ENCODE data around the gene IQCN.

The IQCN gene

DNA sequence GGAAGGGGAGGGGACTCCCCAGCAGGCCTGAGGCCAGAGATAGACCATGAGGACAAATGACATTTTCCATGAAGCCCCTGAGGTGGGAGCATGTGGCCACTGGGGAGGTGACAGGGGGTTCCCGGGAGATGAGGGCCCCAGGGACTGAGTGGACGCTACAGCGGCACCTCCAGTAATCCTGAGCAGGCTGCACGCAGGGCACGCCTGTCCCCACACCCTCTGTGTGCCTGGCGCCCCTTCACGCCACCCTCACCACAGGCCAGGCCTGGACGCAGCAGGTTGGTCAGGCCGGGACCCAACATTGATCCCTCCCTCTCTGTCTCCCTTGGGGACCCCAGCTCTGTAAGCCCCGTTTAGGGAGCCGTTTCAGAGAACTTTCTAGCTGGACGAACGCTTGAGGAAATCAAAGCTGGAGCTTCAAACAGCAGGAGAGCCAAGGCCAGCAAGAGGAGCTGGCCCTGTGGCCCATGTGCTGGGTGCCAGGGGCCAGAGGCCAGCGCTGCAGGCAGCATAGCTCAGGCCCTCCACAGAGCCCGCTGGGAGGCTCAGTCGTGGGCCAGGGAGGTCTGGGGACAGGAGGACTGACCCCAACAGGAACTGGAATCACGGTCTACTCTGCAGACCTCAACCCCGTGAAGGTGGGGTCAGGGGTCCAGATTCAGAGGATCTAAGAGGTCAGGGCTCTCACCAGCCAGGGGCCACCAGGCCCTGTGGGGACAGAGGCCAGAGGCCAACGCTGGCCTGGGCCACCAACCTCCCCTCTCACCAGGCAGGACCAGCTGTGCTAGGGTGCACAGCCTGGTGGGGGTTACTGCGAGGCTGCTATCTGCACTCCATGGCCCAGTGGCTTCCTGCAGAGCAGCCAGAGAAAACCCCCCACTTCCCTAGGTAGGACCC, 34.0 kb upstream of the IQCN start:
- no peak for DNase-seq (ENCODE audit: low spot score)
- Histone ChIP-seq H4K91ac (ENCODE audit: low read depth, low read length, poor library complexity) (no peak overlapping the region), H3K4me2 (ENCODE audit: insufficient read depth, low read length, poor library complexity, severe bottlenecking) (no peak overlapping the region), H3K9me3 (replicated peaks in 1 of 2; ENCODE audit: control insufficient read depth in 2 of 2, insufficient read depth in 1 of 2, low read depth in 1 of 2, low read length in 2 of 2) (no peaks in the 10 kb centered on the region), H3K18ac (ENCODE audit: low read length) (no peak overlapping the region), H3K4me1 (ENCODE audit: control insufficient read depth in 2 of 2, insufficient read depth in 1 of 2, low read depth in 1 of 2, low read length in 2 of 2) (peaks cover 10 to 17% of the 10 kb centered on the region in 2 donors), H2AK5ac (ENCODE audit: low read depth, low read length) (no peak overlapping the region), H3K27me3 (ENCODE audit: control insufficient read depth in 3 of 3, insufficient read depth in 3 of 3, low read depth in 1 of 3, low read length in 3 of 3) (no peaks in the 10 kb centered on the region), H3K27ac (replicated peaks; ENCODE audit: low read length) (no peak overlapping the region), H3K14ac (ENCODE audit: low read length) (peak overlapping the region; percentile 27), H3K23ac (ENCODE audit: low read depth, low read length, poor library complexity) (no peak overlapping the region), H2BK5ac (ENCODE audit: low read length) (no peak overlapping the region), H2BK12ac (ENCODE audit: low read length) (no peak overlapping the region), H3K4ac (ENCODE audit: low read length) (no peak overlapping the region), H2BK15ac (ENCODE audit: low read length) (no peak overlapping the region), H2BK120ac (ENCODE audit: low read depth, low read length) (no peak overlapping the region), H3K79me1 (ENCODE audit: low read depth, low read length) (peaks cover 16% of the 10 kb centered on the region), H3K9ac (ENCODE audit: low read depth, low read length, poor library complexity) (peak overlapping the region; percentile 54), H3K4me3 (ENCODE audit: low read length in 2 of 2) (no peak overlapping the region), H4K8ac (ENCODE audit: low read depth, low read length) (no peak overlapping the region), H3K36me3 (replicated peaks in 1 of 2; ENCODE audit: control insufficient read depth in 2 of 2, insufficient read depth in 2 of 2, low read length in 2 of 2) (peaks cover 57 to 75% of the 10 kb centered on the region in 2 donors), H2AFZ (ENCODE audit: low read length) (no peak overlapping the region)
- no CpG with 5 or more reads among the region's 20 CpGs for WGBS, 2 donors (ENCODE audit: extremely low coverage in 2 of 2, insufficient read length in 2 of 2, insufficient replicate concordance in 1 of 2)

GRCh38 chr19:18307271-18307681, 33.0 kb upstream of the IQCN start:
- Histone ChIP-seq H2BK12ac (ENCODE audit: low read length) (no peak overlapping the region), H3K4me3 (ENCODE audit: low read length in 2 of 2) (no peak overlapping the region), H3K36me3 (replicated peaks in 1 of 2; ENCODE audit: control insufficient read depth in 2 of 2, insufficient read depth in 2 of 2, low read length in 2 of 2) (peaks cover 53 to 65% of the 10 kb centered on the region in 2 donors), H3K14ac (ENCODE audit: low read length) (no peak overlapping the region), H2AK5ac (ENCODE audit: low read depth, low read length) (no peak overlapping the region), H3K4me1 (ENCODE audit: control insufficient read depth in 2 of 2, insufficient read depth in 1 of 2, low read depth in 1 of 2, low read length in 2 of 2) (peaks cover 10 to 17% of the 10 kb centered on the region in 2 donors), H2BK120ac (ENCODE audit: low read depth, low read length) (no peak overlapping the region), H3K9me3 (replicated peaks in 1 of 2; ENCODE audit: control insufficient read depth in 2 of 2, insufficient read depth in 1 of 2, low read depth in 1 of 2, low read length in 2 of 2) (no peaks in the 10 kb centered on the region), H2BK5ac (ENCODE audit: low read length) (no peak overlapping the region), H4K8ac (ENCODE audit: low read depth, low read length) (no peak overlapping the region), H2BK15ac (ENCODE audit: low read length) (no peak overlapping the region), H4K91ac (ENCODE audit: low read depth, low read length, poor library complexity) (no peak overlapping the region), H3K79me1 (ENCODE audit: low read depth, low read length) (peaks cover 13% of the 10 kb centered on the region), H3K27me3 (ENCODE audit: control insufficient read depth in 3 of 3, insufficient read depth in 3 of 3, low read depth in 1 of 3, low read length in 3 of 3) (no peaks in the 10 kb centered on the region), H3K27ac (replicated peaks; ENCODE audit: low read length) (no peak overlapping the region), H3K23ac (ENCODE audit: low read depth, low read length, poor library complexity) (peak overlapping the region; percentile 65), H3K4ac (ENCODE audit: low read length) (no peak overlapping the region), H3K4me2 (ENCODE audit: insufficient read depth, low read length, poor library complexity, severe bottlenecking) (no peak overlapping the region), H2AFZ (ENCODE audit: low read length) (no peak overlapping the region), H3K9ac (ENCODE audit: low read depth, low read length, poor library complexity) (no peak overlapping the region), H3K18ac (ENCODE audit: low read length) (no peak overlapping the region)
- no CpG with 5 or more reads among the region's 19 CpGs for WGBS, 2 donors (ENCODE audit: extremely low coverage in 2 of 2, insufficient read length in 2 of 2, insufficient replicate concordance in 1 of 2)
- no peak for DNase-seq (ENCODE audit: low spot score)

DNA sequence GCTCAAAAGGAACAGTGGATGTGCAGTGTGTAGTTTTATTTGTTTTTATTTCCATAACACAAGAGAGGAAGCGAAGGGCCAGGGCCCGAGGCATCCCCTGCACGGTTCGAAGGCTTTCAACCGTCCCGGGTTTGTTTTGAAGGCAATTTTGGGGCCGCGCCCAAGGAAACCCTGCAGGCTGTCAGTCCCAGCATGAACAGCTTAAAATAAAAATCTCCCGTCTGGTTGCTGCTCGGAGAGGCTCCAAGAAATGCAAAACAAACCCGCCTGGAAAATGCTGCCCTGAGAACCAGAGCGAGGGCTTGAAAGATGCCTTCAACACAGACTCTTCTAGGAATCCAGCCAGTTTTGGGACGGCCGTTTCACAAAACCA, 32.6 kb upstream of the IQCN start:
- no peak overlapping the region for H2BK5ac ChIP-seq (ENCODE audit: low read length)

GRCh38 chr19:18306209-18306887, 32.1 kb upstream of the IQCN start:
- H2BK12ac ChIP-seq (ENCODE audit: low read length), result no peak overlapping the region
- no peak overlapping the region for H4K91ac ChIP-seq (ENCODE audit: low read depth, low read length, poor library complexity)
- peak overlapping the region; percentile 62 for H2BK5ac ChIP-seq (ENCODE audit: low read length)
- H3K4me3 ChIP-seq (ENCODE audit: low read length in 2 of 2), result no peak overlapping the region
- no peak overlapping the region for H4K8ac ChIP-seq (ENCODE audit: low read depth, low read length)
- no peak overlapping the region for H3K9ac ChIP-seq (ENCODE audit: low read depth, low read length, poor library complexity)
- H2AK5ac ChIP-seq (ENCODE audit: low read depth, low read length), result no peak overlapping the region
- H3K27ac ChIP-seq (replicated peaks; ENCODE audit: low read length), result no peak overlapping the region
- H2BK15ac ChIP-seq (ENCODE audit: low read length), result no peak overlapping the region
- no peak overlapping the region for H3K4me2 ChIP-seq (ENCODE audit: insufficient read depth, low read length, poor library complexity, severe bottlenecking)
- H3K4me1 ChIP-seq (ENCODE audit: control insufficient read depth in 2 of 2, insufficient read depth in 1 of 2, low read depth in 1 of 2, low read length in 2 of 2), result peaks cover 10 to 17% of the 10 kb centered on the region in 2 donors
- H3K18ac ChIP-seq (ENCODE audit: low read length), result no peak overlapping the region
- no peak overlapping the region for H3K14ac ChIP-seq (ENCODE audit: low read length)
- DNase-seq (ENCODE audit: low spot score), result no peak
- no CpG with 5 or more reads among the region's 26 CpGs for WGBS, 2 donors (ENCODE audit: extremely low coverage in 2 of 2, insufficient read length in 2 of 2, insufficient replicate concordance in 1 of 2)
- H3K9me3 ChIP-seq (replicated peaks in 1 of 2; ENCODE audit: control insufficient read depth in 2 of 2, insufficient read depth in 1 of 2, low read depth in 1 of 2, low read length in 2 of 2), result no peaks in the 10 kb centered on the region
- no peak overlapping the region for H3K4ac ChIP-seq (ENCODE audit: low read length)
- H2BK120ac ChIP-seq (ENCODE audit: low read depth, low read length), result no peak overlapping the region
- no peak overlapping the region for H2AFZ ChIP-seq (ENCODE audit: low read length)
- peaks cover 44 to 56% of the 10 kb centered on the region in 2 donors for H3K36me3 ChIP-seq (replicated peaks in 1 of 2; ENCODE audit: control insufficient read depth in 2 of 2, insufficient read depth in 2 of 2, low read length in 2 of 2)
- peak overlapping the region; percentile 16 for H3K23ac ChIP-seq (ENCODE audit: low read depth, low read length, poor library complexity)
- peaks cover 9% of the 10 kb centered on the region for H3K79me1 ChIP-seq (ENCODE audit: low read depth, low read length)
- H3K27me3 ChIP-seq (ENCODE audit: control insufficient read depth in 3 of 3, insufficient read depth in 3 of 3, low read depth in 1 of 3, low read length in 3 of 3), result no peaks in the 10 kb centered on the region

More for the DNA sequence above, 32.6 kb upstream of the IQCN start:
- Histone ChIP-seq H3K4ac (ENCODE audit: low read length) (no peak overlapping the region), H4K8ac (ENCODE audit: low read depth, low read length) (no peak overlapping the region), H3K27me3 (ENCODE audit: control insufficient read depth in 3 of 3, insufficient read depth in 3 of 3, low read depth in 1 of 3, low read length in 3 of 3) (no peaks in the 10 kb centered on the region), H4K91ac (ENCODE audit: low read depth, low read length, poor library complexity) (no peak overlapping the region), H3K18ac (ENCODE audit: low read length) (no peak overlapping the region), H2BK15ac (ENCODE audit: low read length) (no peak overlapping the region), H3K9ac (ENCODE audit: low read depth, low read length, poor library complexity) (no peak overlapping the region), H3K36me3 (replicated peaks in 1 of 2; ENCODE audit: control insufficient read depth in 2 of 2, insufficient read depth in 2 of 2, low read length in 2 of 2) (peaks cover 49 to 61% of the 10 kb centered on the region in 2 donors), H3K23ac (ENCODE audit: low read depth, low read length, poor library complexity) (no peak overlapping the region), H2AFZ (ENCODE audit: low read length) (no peak overlapping the region), H3K4me1 (ENCODE audit: control insufficient read depth in 2 of 2, insufficient read depth in 1 of 2, low read depth in 1 of 2, low read length in 2 of 2) (peaks cover 10 to 17% of the 10 kb centered on the region in 2 donors), H3K4me3 (ENCODE audit: low read length in 2 of 2) (no peak overlapping the region), H3K4me2 (ENCODE audit: insufficient read depth, low read length, poor library complexity, severe bottlenecking) (no peak overlapping the region), H2BK12ac (ENCODE audit: low read length) (no peak overlapping the region), H2BK120ac (ENCODE audit: low read depth, low read length) (no peak overlapping the region), H3K79me1 (ENCODE audit: low read depth, low read length) (peaks cover 13% of the 10 kb centered on the region), H2AK5ac (ENCODE audit: low read depth, low read length) (no peak overlapping the region), H3K9me3 (replicated peaks in 1 of 2; ENCODE audit: control insufficient read depth in 2 of 2, insufficient read depth in 1 of 2, low read depth in 1 of 2, low read length in 2 of 2) (no peaks in the 10 kb centered on the region), H3K27ac (replicated peaks; ENCODE audit: low read length) (no peak overlapping the region), H3K14ac (ENCODE audit: low read length) (no peak overlapping the region)
- DNase-seq (ENCODE audit: low spot score), result no peak
- WGBS, 2 donors (ENCODE audit: extremely low coverage in 2 of 2, insufficient read length in 2 of 2, insufficient replicate concordance in 1 of 2), result no CpG with 5 or more reads among the region's 14 CpGs

All from neuronal stem cell (in vitro differentiated cells).